Transverse colon (tissue), 4 donors: Measurements from ENCODE around the gene CNKSR3. TPM values are rescaled to one million over a fixed set of nuclear protein-coding genes. Genes with fewer than 3 reads are reported as not detected.
A peak's percentile ranks its signal among the peaks of the same experiment; 100 is the strongest.

Source experiments
- DNase-seq: peaks from one replicate; pipeline ENCODE4 v3.0.0-alpha.2; 2019
- H3K27ac ChIP-seq, 4 donors: fragments of 200-600 bp; sonication (generic); 2 replicates each; pipeline ENCODE4 v1.5.1; 2016 to 2018; ENCODE audit warnings: inconsistent platforms in 4 of 4
- H3K27me3 ChIP-seq: fragments of 200-600 bp; sonication (generic); 2 replicates; pipeline ENCODE4 v1.5.1; 2017; ENCODE audit warnings: inconsistent platforms
- H3K36me3 ChIP-seq, 4 donors: fragments of 200-600 bp; sonication (generic); 2 replicates each; pipeline ENCODE4 v1.5.1; 2017 to 2019; ENCODE audit warnings: inconsistent platforms in 4 of 4
- H3K4me1 ChIP-seq, 4 donors: fragments of 200-600 bp; sonication (generic); 2 replicates each; pipeline ENCODE4 v1.5.1; 2017 to 2020; ENCODE audit warnings: inconsistent platforms in 4 of 4
- H3K4me3 ChIP-seq, 4 donors: fragments of 200-600 bp; sonication (generic); 1 replicate in 1 of 4; 2 replicates in 3 of 4; pipeline versions ENCODE4 v1.5.1 to v1.6.1; 2017 to 2019; ENCODE audit warnings: inconsistent platforms in 4 of 4
- H3K9me3 ChIP-seq, 2 donors: fragments of 200-600 bp; sonication (generic); 2 replicates each; pipeline ENCODE4 v1.5.1; 2017 to 2019; ENCODE audit warnings: inconsistent platforms in 2 of 2
- EP300 ChIP-seq: sonication (generic); formaldehyde crosslinking; IDR thresholded peaks from one replicate; pipeline ENCODE4 v1.6.1; 2017; ENCODE audit warnings: antibody characterized with exemption, low read depth
- POLR2A ChIP-seq: fragments of 450-650 bp; IDR thresholded peaks from one replicate; pipeline ENCODE4 v1.6.1; 2016; ENCODE audit warnings: antibody characterized with exemption, mild to moderate bottlenecking, moderate library complexity
- POLR2AphosphoS5 ChIP-seq, 3 donors: sonication (generic); formaldehyde crosslinking; IDR thresholded peaks; one replicate each; pipeline ENCODE4 v1.6.1; 2016; ENCODE audit warnings: antibody characterized with exemption in 3 of 3
- WGBS, 2 donors: methylation state at CpG; one replicate each; pipeline ENCODE4 v1.1.5; 2018; ENCODE audit warnings: low coverage in 1 of 2; 5-methylcytosine and 5-hydroxymethylcytosine counted together
- in situ Hi-C, 4 donors: fragments of 200-750 bp; cut with MboI; loops; one replicate each; pipeline versions ENCODE4 v1.15.0 to v1.15.1; 2017; ENCODE audit warnings: low sequenced_read_pairs in 3 of 4, low pct_ligation_motif_present in 1 of 4, low pct_unique_long_range_greater_than_20kb in 1 of 4
- intact Hi-C: fragments of 100-400 bp; cut with DNase I; formaldehyde crosslinking; loops from one replicate; pipeline ENCODE4 v1.15.1; 2023; ENCODE audit warnings: low total_unique reads
- total RNA-seq, 4 donors: library from RNA; depleted of rRNA; stranded (reverse); fragments of >200 nt; gene quantifications; one replicate each; pipeline ENCODE4 v1.1.0, GENCODE V29; 2016
- TF ChIP-seq, protein P1 (sequence below), 5 experiments: fragments of 200-600 bp in 3 of 5; fragments of 450-650 bp in 2 of 5; sonication (generic) in 3 of 5; IDR thresholded peaks; 1 replicate in 2 of 5; 2 replicates in 3 of 5; pipeline ENCODE4 v1.5.1; 2016 to 2017; ENCODE audit warnings: antibody characterized with exemption in 5 of 5, inconsistent platforms in 3 of 5, mild to moderate bottlenecking in 2 of 5, moderate library complexity in 1 of 5

The CNKSR3 gene
- total RNA-seq, 4 donors from 2014 or later: 4.0 to 27.3 (median 16.9) TPM

DNA sequence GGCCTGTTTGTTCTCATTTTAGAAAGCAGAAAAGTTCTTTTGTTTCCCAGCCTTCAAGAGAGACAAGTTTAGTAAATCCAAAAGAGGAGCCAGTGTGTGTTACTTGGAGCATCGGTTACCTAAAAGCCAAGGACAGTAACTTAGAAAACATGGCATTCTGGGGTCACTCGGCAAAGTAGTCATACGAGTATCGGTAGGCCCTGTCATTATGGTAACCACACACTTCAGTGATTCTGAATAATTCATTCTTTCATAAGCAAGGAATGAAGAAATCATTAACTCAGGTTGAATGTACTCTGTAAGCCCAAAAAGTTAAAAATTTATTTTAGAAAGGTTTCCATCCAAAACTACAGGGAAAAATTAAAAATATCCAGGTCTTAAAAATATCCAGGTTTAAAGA is 34.0 kb downstream of the CNKSR3 start:
- in situ Hi-C loops: no loop called here

DNA sequence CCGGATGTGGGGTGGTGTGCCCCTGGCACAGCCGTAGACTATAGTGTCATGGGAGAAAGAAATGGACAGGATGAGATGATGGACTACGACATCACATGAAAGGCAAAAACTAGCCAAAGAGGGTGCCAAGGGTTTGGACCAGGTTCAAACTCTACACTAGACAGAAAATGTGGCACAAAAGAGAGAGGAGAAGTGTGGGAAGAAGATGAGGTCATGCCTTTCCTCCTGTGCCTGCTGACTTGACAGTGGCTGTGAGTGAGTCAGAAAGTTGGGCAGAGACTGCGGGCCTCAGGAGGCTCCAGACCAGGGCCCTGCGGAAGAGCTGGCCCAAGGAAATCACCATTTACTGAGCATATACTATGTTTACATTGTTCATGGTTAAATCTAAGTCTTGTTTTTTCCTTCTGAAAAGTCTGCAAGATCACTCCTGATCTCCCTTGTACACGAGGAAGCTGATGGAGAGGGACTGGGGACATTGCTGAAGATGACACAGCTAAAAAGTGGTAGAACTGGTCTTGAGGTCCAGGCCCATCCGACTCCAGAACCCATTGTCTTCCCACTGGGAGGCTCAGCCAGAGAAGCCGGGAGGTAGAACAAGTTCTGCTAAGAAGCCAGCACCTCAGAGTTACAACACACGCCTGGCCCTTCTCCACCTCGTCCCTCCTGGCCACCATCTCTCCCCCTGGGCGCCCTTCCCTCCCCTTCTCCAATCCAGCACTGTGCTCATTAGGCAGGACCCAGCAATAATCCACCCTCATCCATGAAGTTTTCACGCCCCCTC is 35.6 kb downstream of the CNKSR3 start:
- no peaks in the 10 kb centered on the region for H3K36me3 ChIP-seq
- no peak for DNase-seq
- in situ Hi-C loops: no loop called here
- no peaks in the 10 kb centered on the region for H3K27me3 ChIP-seq
- TF ChIP-seq POLR2AphosphoS5 (IDR thresholded peaks at IDR 0.05) (no peak), POLR2A (no peak), EP300 (no peak)
- TF ChIP-seq, protein P1, sequence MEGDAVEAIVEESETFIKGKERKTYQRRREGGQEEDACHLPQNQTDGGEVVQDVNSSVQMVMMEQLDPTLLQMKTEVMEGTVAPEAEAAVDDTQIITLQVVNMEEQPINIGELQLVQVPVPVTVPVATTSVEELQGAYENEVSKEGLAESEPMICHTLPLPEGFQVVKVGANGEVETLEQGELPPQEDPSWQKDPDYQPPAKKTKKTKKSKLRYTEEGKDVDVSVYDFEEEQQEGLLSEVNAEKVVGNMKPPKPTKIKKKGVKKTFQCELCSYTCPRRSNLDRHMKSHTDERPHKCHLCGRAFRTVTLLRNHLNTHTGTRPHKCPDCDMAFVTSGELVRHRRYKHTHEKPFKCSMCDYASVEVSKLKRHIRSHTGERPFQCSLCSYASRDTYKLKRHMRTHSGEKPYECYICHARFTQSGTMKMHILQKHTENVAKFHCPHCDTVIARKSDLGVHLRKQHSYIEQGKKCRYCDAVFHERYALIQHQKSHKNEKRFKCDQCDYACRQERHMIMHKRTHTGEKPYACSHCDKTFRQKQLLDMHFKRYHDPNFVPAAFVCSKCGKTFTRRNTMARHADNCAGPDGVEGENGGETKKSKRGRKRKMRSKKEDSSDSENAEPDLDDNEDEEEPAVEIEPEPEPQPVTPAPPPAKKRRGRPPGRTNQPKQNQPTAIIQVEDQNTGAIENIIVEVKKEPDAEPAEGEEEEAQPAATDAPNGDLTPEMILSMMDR (IDR thresholded peaks at IDR 0.05): no peak
- no peak overlapping the region for H3K4me3 ChIP-seq
- H3K9me3 ChIP-seq: no peaks in the 10 kb centered on the region
- intact Hi-C loops: no loop called here
- H3K27ac ChIP-seq: peak overlapping the region in 3 of 4 donors; percentile 15 to 28 (median 22)
- WGBS, 2 donors: 83 to 96% methylated on average over 6 to 12 of the region's 12 CpGs
- H3K4me1 ChIP-seq: peaks cover 0 to 18% (median 10%) of the 10 kb centered on the region in 4 donors

More for the DNA sequence above, 34.0 kb downstream of the CNKSR3 start:
- Histone ChIP-seq H3K4me3 (no peak overlapping the region), H3K36me3 (no peaks in the 10 kb centered on the region), H3K4me1 (peaks cover 0 to 21% (median 10%) of the 10 kb centered on the region in 4 donors), H3K27ac (peak overlapping the region in 2 of 4 donors; percentile 11 to 73), H3K27me3 (no peaks in the 10 kb centered on the region), H3K9me3 (no peaks in the 10 kb centered on the region)
- DNase-seq: no peak
- 82 to 86% methylated on average over 4 of the region's 4 CpGs for WGBS, 2 donors
- intact Hi-C loops: no loop called here
- TF ChIP-seq POLR2AphosphoS5 (IDR thresholded peaks at IDR 0.05) (no peak), EP300 (no peak), POLR2A (no peak)
- TF ChIP-seq, protein P1 (IDR thresholded peaks at IDR 0.05): no peak

DNA sequence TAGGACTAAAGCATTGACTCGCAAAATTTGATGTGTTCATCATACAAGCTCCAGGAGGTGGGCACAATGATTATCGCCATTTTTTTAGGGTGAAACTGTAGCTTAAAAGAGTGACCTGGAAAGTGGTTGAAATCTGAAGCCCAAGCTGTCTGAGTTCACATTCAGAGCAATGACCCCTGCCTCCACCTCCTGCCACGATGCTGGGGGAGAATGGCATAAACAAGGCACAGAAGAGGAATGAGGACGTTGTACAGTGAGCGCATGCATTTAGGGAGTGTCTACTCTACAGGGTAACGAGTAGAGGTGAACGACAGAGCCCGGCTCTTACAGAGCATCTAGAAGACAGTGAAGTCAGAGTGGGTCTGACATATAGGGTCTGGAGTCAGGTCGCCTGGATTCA is 37.2 kb downstream of the CNKSR3 start:
- Histone ChIP-seq H3K27me3 (no peaks in the 10 kb centered on the region), H3K36me3 (no peaks in the 10 kb centered on the region), H3K27ac (no peak overlapping the region), H3K4me1 (peaks cover 0 to 11% (median 4%) of the 10 kb centered on the region in 4 donors), H3K9me3 (no peaks in the 10 kb centered on the region), H3K4me3 (no peak overlapping the region)
- 86 to 93% methylated on average over 5 to 9 of the region's 9 CpGs for WGBS, 2 donors
- TF ChIP-seq POLR2AphosphoS5 (IDR thresholded peaks at IDR 0.05) (no peak), EP300 (no peak), POLR2A (no peak)
- TF ChIP-seq, protein P1 (IDR thresholded peaks at IDR 0.05): no peak
- in situ Hi-C loops: no loop called here
- no peak for DNase-seq
- intact Hi-C loops: no loop called here

DNA sequence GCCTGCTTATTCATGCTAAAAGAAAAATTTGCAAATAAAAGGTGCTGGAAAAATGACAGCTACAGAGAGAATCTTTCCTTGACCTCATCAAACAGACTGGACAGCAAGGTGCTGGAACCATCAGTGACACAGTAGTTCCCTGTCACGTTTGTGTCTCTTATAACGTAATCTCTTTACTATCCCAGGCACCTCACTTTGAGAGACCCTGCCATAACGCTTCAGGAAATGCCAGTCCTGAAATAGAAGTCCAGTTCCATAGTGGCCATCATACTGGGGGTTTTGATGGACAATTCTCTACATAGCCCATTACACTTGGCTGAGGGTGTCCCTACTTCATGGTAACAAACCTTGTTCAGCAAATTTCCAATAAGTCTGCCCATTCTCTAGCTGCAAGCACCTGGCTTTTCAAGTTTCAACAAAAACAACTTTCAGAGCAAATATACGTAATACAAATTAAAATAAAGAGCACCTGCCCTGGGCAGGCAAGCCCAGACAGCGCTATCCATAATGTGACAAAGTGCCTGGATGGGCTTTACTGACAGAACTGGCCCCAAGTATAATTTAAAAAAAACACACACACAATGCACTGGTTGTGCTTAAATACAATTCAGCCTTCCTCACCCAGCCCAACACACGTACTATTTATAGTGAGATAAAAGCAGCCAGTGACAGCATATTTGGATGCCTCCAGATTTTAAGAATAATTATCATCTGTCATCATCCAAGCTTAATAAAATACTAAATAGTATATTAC is 38.7 kb downstream of the CNKSR3 start:
- no peak for TF ChIP-seq EP300
- no peak for DNase-seq
- WGBS, 2 donors: 71 to 75% methylated on average over 6 of the region's 6 CpGs
- no peak overlapping the region for H3K4me3 ChIP-seq
- in situ Hi-C loops (no loop called here), intact Hi-C loops (no loop called here)
- peaks cover 0 to 5% (median 0%) of the 10 kb centered on the region in 4 donors for H3K4me1 ChIP-seq
- H3K36me3 ChIP-seq: no peaks in the 10 kb centered on the region
- no peaks in the 10 kb centered on the region for H3K9me3 ChIP-seq
- no peaks in the 10 kb centered on the region for H3K27me3 ChIP-seq
- peak overlapping the region in 3 of 4 donors; percentile 13 to 55 (median 37) for H3K27ac ChIP-seq
